B cell (primary cell): ENCODE data around the gene CTNNA2. TPM values are rescaled to one million over a fixed set of nuclear protein-coding genes. Genes with fewer than 3 reads are reported as not detected.
"Not testable (repeated sequence)": the region's sequence is repeated elsewhere in the genome, so short reads cannot be mapped to it uniquely, and the experiment has no call there.

Experiments
- ATAC-seq: fragments of 200-7000 bp; cut with Tn5 transposase; one replicate; pipeline ENCODE4 v1.10.0; 2021; ENCODE audit warnings: low read depth, mild to moderate bottlenecking, moderate number of reproducible peaks, moderate library complexity
- CTCF ChIA-PET: fragments of 350-600 bp; sonication (Branson Sonifier 250); formaldehyde crosslinking; loops from one replicate; lab custom pipeline; 2021; ENCODE audit warnings: antibody characterized with exemption, inconsistent platforms; lab: Charles Lee
- POLR2A ChIA-PET: fragments of 350-600 bp; sonication (Branson Sonifier 250); formaldehyde crosslinking; loops from one replicate; lab custom pipeline; 2021; ENCODE audit warnings: antibody characterized with exemption; lab: Charles Lee
- DNase-seq: peaks from one replicate; pipeline ENCODE4 v3.0.0; 2013
- H2AFZ ChIP-seq: 2 replicates; pipeline ENCODE4 v1.6.1; 2012; ENCODE audit warnings: mild to moderate bottlenecking, low read depth, low read length; ENCODE audit not compliant: insufficient read depth, poor library complexity, severe bottlenecking
- H3K27ac ChIP-seq, 2 donors: 1 replicate in 1 of 2; 2 replicates in 1 of 2; pipeline ENCODE4 v1.5.1; 2012 to 2013; ENCODE audit warnings: low read length in 2 of 2, mild to moderate bottlenecking in 2 of 2, moderate library complexity in 1 of 2
- H3K27me3 ChIP-seq, 4 experiments: fragments of 200-600 bp in 1 of 4; sonication (generic) in 1 of 4; replicated peaks in 1 of 4; 1 replicate in 2 of 4; 2 replicates in 2 of 4; pipeline versions ENCODE4 v1.6.1 to v1.7.0; 2013 to 2016; ENCODE audit warnings: low read length in 3 of 4, mild to moderate bottlenecking in 2 of 4, mixed read lengths in 1 of 4, moderate library complexity in 1 of 4; ENCODE audit not compliant: insufficient read depth in 4 of 4, control insufficient read depth in 3 of 4; ENCODE audit errors: control extremely low read depth in 1 of 4
- H3K36me3 ChIP-seq, 2 experiments: replicated peaks in 1 of 2; 1 replicate in 1 of 2; 2 replicates in 1 of 2; pipeline versions ENCODE4 v1.6.1 to v1.7.1; 2013; ENCODE audit warnings: low read length in 1 of 2; ENCODE audit not compliant: insufficient read depth in 2 of 2, control insufficient read depth in 1 of 2; ENCODE audit errors: control extremely low read depth in 1 of 2, extremely low read depth in 1 of 2
- H3K4me1 ChIP-seq, 2 donors: fragments of 200-600 bp in 1 of 2; sonication (generic) in 1 of 2; 1 replicate in 1 of 2; 2 replicates in 1 of 2; pipeline versions ENCODE4 v1.5.1 to v1.6.1; 2013 to 2017; ENCODE audit warnings: low read length in 2 of 2; ENCODE audit not compliant: control insufficient read depth in 2 of 2, insufficient read depth in 2 of 2
- H3K4me2 ChIP-seq: replicated peaks from 2 replicates; pipeline ENCODE3; 2012; ENCODE audit warnings: mild to moderate bottlenecking, low read depth, low read length; ENCODE audit not compliant: poor library complexity, severe bottlenecking
- H3K4me3 ChIP-seq, 5 experiments: fragments of 200-600 bp in 1 of 5; sonication (generic) in 1 of 5; 1 replicate in 3 of 5; 2 replicates in 2 of 5; pipeline versions ENCODE4 v1.5.1 to v1.7.0; 2011 to 2016; ENCODE audit warnings: low read length in 4 of 5, mild to moderate bottlenecking in 4 of 5, low read depth in 2 of 5, control low read depth in 1 of 5, moderate library complexity in 1 of 5; ENCODE audit not compliant: insufficient read depth in 1 of 5; ENCODE audit errors: control extremely low read depth in 1 of 5, extremely low read depth in 1 of 5
- H3K79me2 ChIP-seq: fragments of 200-600 bp; sonication (generic); one replicate; pipeline ENCODE4 v1.6.0; 2016; ENCODE audit warnings: low read length; ENCODE audit not compliant: control insufficient read depth, insufficient read depth
- H3K9ac ChIP-seq: fragments of 200-600 bp; sonication (generic); 2 replicates; pipeline ENCODE4 v1.6.1; 2017; ENCODE audit warnings: mild to moderate bottlenecking, low read length, moderate library complexity
- H3K9me3 ChIP-seq, 3 donors: one replicate each; pipeline versions ENCODE4 v1.6.1 to v1.7.1; 2013; ENCODE audit warnings: low read length in 2 of 3; ENCODE audit not compliant: control insufficient read depth in 2 of 3, insufficient read depth in 1 of 3; ENCODE audit errors: control extremely low read depth in 1 of 3
- H4K20me1 ChIP-seq: 2 replicates; pipeline ENCODE4 v1.6.0; 2012; ENCODE audit warnings: mild to moderate bottlenecking, low read length; ENCODE audit not compliant: insufficient read depth, control insufficient read depth, poor library complexity, severe bottlenecking
- H3K27ac Mint-ChIP-seq: one replicate; pipeline ENCODE4 v1.8.0; 2021; ENCODE audit warnings: mixed read lengths
- H3K27me3 Mint-ChIP-seq: one replicate; pipeline ENCODE4 v1.8.0; 2021; ENCODE audit warnings: mixed read lengths
- H3K4me1 Mint-ChIP-seq: one replicate; pipeline ENCODE4 v1.8.0; 2021; ENCODE audit warnings: mixed read lengths
- H3K4me3 Mint-ChIP-seq: one replicate; pipeline ENCODE4 v1.8.0; 2021; ENCODE audit warnings: mixed read lengths
- H3K9me3 Mint-ChIP-seq: one replicate; pipeline ENCODE4 v1.8.0; 2022; ENCODE audit warnings: mixed read lengths; ENCODE audit not compliant: insufficient read depth
- EZH2 ChIP-seq: IDR thresholded peaks from 2 replicates; pipeline ENCODE4 v1.6.1; 2012; ENCODE audit warnings: borderline replicate concordance, low read depth, mild to moderate bottlenecking, moderate library complexity, low read length; ENCODE audit not compliant: insufficient read depth, poor library complexity, severe bottlenecking
- WGBS: methylation state at CpG from one replicate; pipeline ENCODE4 v1.1.5; 2013; ENCODE audit warnings: missing lambda C conversion rate; ENCODE audit not compliant: insufficient coverage; 5-methylcytosine and 5-hydroxymethylcytosine counted together
- intact Hi-C: fragments of 100-400 bp; cut with micrococcal nuclease; formaldehyde crosslinking; loops from one replicate; pipeline ENCODE4 v1.10.0; 2022
- polyA plus RNA-seq: library from polyadenylated mRNA; depleted of rRNA; stranded (reverse); fragments of >200 nt; gene quantifications from 2 replicates; pipeline ENCODE4 v1.2.3, GENCODE V29; 2012
- total RNA-seq, 2 donors: library from RNA; stranded (reverse); fragments of 120-200 nt in 1 of 2; gene quantifications; 1 replicate in 1 of 2; 2 replicates in 1 of 2; pipeline versions ENCODE4 v1.2.3 to v1.2.4, GENCODE V29; 2013 to 2022
- TF ChIP-seq, protein P1 (sequence below): fragments of 200-600 bp; IDR thresholded peaks from one replicate; pipeline ENCODE4 v1.8.0; 2022; ENCODE audit warnings: antibody characterized with exemption, mild to moderate bottlenecking

The CTNNA2 gene
- total and polyA plus RNA-seq, 2 donors (not counting 1 experiment from before 2014, with no cell fraction given), result not detected

DNA sequence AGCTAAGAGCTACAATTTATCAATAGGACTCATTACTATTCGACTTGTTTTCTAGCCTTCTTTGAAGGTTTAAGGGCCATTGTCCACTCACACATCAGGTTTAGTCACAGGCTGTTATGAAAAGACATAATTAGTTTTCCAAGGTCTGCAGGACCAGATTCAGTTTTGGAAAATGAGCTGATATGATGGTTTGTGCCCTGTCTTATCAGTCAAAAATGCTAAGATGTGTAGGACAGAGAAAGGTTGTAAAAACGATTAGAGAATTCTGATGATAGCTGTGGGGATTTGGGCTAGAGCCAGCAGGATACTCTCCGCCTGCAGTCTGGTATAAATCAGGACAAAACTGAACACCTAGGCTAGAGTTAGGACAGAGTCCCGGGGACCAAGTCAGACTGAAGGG lies 578.4 kb downstream of the CTNNA2 start:
- Mint-ChIP-seq H3K9me3 (no peaks in the 10 kb centered on the region), H3K27ac (no peak overlapping the region), H3K4me1 (no peaks in the 10 kb centered on the region), H3K4me3 (no peak overlapping the region), H3K27me3 (no peaks in the 10 kb centered on the region)
- Histone ChIP-seq H3K9ac (no peak overlapping the region), H4K20me1 (no peaks in the 10 kb centered on the region), H3K27ac (no peak overlapping the region), H2AFZ (no peak overlapping the region), H3K4me2 (no peak overlapping the region), H3K4me1 (no peaks in the 10 kb centered on the region), H3K9me3 (no peaks in the 10 kb centered on the region), H3K36me3 (no peaks in the 10 kb centered on the region), H3K27me3 (no peaks in the 10 kb centered on the region), H3K79me2 (no peaks in the 10 kb centered on the region), H3K4me3 (no peak overlapping the region)
- CTCF ChIA-PET, result no interaction called here
- ATAC-seq (no peak), DNase-seq (no peak)
- no peak for TF ChIP-seq EZH2
- TF ChIP-seq, protein P1, sequence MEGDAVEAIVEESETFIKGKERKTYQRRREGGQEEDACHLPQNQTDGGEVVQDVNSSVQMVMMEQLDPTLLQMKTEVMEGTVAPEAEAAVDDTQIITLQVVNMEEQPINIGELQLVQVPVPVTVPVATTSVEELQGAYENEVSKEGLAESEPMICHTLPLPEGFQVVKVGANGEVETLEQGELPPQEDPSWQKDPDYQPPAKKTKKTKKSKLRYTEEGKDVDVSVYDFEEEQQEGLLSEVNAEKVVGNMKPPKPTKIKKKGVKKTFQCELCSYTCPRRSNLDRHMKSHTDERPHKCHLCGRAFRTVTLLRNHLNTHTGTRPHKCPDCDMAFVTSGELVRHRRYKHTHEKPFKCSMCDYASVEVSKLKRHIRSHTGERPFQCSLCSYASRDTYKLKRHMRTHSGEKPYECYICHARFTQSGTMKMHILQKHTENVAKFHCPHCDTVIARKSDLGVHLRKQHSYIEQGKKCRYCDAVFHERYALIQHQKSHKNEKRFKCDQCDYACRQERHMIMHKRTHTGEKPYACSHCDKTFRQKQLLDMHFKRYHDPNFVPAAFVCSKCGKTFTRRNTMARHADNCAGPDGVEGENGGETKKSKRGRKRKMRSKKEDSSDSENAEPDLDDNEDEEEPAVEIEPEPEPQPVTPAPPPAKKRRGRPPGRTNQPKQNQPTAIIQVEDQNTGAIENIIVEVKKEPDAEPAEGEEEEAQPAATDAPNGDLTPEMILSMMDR, result no peak
- POLR2A ChIA-PET, result no interaction called here
- WGBS, result 86% methylated on average over 3 of the region's 4 CpGs
- intact Hi-C loops, result no loop called here

DNA sequence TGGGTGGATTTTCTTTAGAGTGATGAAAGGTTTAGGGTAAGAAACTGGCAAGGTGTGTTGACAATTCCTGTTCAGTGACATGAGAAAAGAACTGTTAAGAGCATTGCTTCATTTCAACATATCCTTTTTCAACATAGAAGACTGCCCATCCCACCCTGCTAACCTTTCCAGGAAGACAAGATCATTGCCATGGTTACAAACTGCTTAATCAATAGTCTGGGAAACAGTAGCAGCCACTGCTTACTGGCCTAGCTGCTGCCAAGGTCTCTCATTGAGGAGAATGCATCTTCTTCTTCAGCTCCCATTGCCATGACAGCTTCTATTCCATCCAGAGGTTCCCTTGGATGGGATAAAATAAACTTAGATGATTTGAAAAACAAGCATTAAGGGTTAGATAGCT lies 579.6 kb downstream of the CTNNA2 start:
- no peaks in the 10 kb centered on the region for H3K9me3 ChIP-seq
- H3K4me2 ChIP-seq, result no peak overlapping the region
- no peaks in the 10 kb centered on the region for H4K20me1 ChIP-seq
- intact Hi-C loops, result no loop called here
- no peak overlapping the region for H3K9ac ChIP-seq
- Mint-ChIP-seq H3K9me3 (no peaks in the 10 kb centered on the region), H3K27ac (no peak overlapping the region), H3K4me1 (no peaks in the 10 kb centered on the region), H3K27me3 (no peaks in the 10 kb centered on the region), H3K4me3 (no peak overlapping the region)
- ATAC-seq (no peak), DNase-seq (no peak)
- H3K36me3 ChIP-seq, result no peaks in the 10 kb centered on the region
- TF ChIP-seq, protein P1, result no peak
- TF ChIP-seq EZH2, result no peak
- H3K27ac ChIP-seq, result no peak overlapping the region
- ChIA-PET POLR2A (no interaction called here), CTCF (no interaction called here)
- no peaks in the 10 kb centered on the region for H3K4me1 ChIP-seq
- H3K4me3 ChIP-seq, result no peak overlapping the region
- no peaks in the 10 kb centered on the region for H3K27me3 ChIP-seq
- no peak overlapping the region for H2AFZ ChIP-seq
- H3K79me2 ChIP-seq, result no peaks in the 10 kb centered on the region

DNA sequence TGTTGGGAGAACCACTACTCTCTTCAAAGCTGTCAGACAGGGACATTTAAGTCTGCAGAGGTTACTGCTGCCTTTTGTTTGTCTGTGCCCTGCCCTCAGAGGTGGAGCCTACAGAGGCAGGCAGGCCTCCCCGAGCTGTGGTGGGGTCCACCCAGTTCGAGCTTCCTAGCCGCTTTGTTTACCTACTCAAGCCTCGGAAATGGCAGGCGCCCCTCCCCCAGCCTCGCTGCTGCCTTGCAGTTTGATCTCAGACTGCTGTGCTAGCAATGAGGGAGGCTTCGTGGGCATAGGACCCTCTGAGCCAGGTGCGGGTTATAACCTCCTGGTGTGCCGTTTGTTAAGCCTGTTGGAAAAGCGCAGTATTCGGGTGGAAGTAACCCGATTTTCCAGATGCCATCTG lies 585.7 kb downstream of the CTNNA2 start:
- ATAC-seq, H3K4me1 ChIP-seq, DNase-seq, H2AFZ ChIP-seq, H3K9ac ChIP-seq, H3K9me3 ChIP-seq, H3K27ac Mint-ChIP-seq, H3K4me1 Mint-ChIP-seq, H3K27ac ChIP-seq, CTCF ChIA-PET, H3K27me3 ChIP-seq, intact Hi-C loops, H3K4me2 ChIP-seq, POLR2A ChIA-PET, H3K27me3 Mint-ChIP-seq, H4K20me1 ChIP-seq, H3K9me3 Mint-ChIP-seq, H3K36me3 ChIP-seq, H3K4me3 Mint-ChIP-seq, H3K4me3 ChIP-seq, H3K79me2 ChIP-seq: not testable (repeated sequence)
- 85% methylated on average over 11 of the region's 12 CpGs for WGBS
